Stimulated activated CD4-positive, alpha-beta T cell treated with anti-CD3 and anti-CD28 coated beads, Interleukin-1b, Interleukin-23, amount 100 ng/mL, for 48 hours (primary cell): ENCODE results near the gene EPB41L4B.

Experiments
- DNase-seq: peaks from one replicate; pipeline ENCODE4 v3.0.0-alpha.2; 2020

The EPB41L4B gene

DNA sequence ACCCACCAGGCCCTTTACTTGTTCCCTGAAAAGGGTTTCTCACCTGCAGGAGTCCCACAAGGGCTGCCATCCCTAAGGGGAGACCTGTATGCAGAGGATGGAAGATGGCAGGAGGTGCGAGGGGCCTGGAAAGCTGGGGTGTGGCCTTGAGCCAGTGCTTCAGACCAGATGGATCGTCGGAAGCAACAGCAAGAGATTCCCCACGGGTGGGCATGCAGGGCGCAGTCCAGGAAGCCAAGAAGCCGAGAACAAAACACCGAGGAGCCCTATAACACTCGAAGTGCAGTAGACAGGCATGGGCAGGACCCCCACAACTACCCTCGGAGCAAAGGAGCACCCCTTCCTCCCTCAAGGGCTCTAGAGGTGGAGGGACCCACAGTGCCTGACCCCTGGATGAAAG lies 129.1 kb downstream of the EPB41L4B start:
- no peak for DNase-seq

- DNase-seq: no peak
Measured at GRCh38 chr9:109190151-109190550, 130.7 kb downstream of the EPB41L4B start.

GRCh38 chr9:109186857-109187520 lies 133.9 kb downstream of the EPB41L4B start:
- no peak for DNase-seq

DNA sequence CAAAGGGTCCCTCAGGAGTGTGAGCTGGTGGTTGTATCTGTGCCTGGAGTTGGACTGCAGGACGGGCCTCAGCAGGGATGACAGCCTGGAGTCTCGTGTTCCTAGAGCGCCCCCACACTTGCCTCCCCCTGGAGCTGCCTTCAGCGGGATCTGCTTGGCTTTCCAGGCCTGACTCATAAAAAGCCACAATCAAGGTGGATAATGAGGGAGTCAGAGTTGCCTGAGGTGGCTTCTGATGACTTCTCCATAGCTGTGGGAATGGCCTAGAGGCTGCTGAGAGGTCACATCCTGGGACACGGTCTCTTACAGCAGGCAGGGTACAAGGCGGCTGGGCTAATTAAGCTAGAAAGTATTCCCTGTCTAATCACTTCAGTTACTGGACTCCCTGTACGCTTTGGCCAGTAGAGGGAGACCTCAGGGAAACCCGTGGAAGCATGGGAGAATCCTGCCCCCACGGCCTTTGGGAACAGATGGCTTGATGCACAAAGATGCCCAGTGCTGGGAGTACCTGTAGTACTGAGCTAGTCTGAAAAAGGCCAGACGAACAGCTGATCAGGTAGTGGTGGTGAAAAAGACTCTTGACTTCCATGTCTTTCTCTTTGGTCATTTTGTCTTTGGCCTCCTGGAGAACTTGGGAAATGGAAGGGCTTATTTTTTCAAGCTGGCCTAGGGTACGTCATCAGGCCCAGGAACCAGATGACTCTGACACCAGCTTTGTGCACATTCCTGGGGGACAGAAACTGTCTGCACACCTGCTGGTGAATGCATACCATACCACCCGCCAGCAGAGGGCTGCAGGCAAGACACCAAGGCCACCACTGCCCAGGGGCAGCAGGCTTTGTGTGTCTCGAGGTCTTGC lies 137.7 kb downstream of the EPB41L4B start:
- DNase-seq: peak; percentile 16

DNA sequence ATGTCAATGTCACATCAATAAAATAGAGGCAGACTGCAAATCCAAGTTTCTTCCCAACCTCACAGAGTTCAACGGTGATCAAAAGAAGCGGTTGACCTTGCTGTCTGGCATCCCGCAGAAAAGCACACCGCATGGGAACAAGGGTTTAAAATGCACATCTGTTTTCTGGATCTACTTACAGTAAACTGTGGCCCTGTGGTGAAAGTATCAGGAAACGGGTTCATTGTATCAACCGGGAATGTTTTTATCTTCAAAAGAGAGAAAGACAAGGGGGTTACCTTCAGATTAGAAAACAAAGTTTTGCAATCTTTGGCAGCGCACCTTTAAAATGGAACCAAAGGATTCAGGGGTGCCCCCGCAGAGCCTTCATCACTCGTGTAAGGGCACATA lies 138.3 kb downstream of the EPB41L4B start:
- DNase-seq: no peak

GRCh38 chr9:109181284-109181683 lies 139.6 kb downstream of the EPB41L4B start:
- peak; percentile 67 for DNase-seq

DNA sequence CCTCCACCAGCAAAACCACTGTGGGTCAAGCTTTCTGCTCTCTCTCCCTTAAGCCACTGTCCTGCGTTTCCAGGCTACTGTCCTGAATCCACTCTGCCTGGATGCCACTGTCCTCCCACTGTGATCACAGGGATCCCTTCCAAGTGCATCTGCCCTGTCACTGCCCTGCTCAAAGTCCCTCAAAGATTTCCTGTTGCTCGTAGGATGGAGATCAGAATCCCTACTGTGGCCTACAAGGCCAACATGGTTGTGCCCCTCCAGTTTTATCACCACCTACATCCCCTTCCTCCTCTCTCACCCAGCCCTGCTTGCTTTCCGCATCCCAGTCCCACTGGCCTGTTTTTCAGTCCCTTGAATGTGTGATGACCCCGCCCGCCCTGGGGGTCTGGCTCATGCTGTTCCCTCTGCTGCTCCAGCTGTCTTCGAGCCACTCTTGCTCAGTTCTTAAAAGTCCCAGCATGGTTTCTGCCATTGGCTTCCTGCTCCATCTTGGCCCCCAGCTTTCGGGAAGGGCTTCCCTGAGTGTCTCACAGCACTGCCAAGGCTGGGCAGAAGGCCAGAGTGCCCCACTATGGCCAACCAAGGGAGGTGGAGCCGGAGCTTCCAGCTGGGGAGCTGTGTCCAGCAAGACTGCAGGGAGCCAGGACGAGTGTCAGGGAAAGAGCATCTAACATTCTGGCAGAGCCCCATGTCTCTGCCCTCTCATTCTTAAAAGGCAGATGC lies 140.9 kb downstream of the EPB41L4B start:
- no peak for DNase-seq

DNA sequence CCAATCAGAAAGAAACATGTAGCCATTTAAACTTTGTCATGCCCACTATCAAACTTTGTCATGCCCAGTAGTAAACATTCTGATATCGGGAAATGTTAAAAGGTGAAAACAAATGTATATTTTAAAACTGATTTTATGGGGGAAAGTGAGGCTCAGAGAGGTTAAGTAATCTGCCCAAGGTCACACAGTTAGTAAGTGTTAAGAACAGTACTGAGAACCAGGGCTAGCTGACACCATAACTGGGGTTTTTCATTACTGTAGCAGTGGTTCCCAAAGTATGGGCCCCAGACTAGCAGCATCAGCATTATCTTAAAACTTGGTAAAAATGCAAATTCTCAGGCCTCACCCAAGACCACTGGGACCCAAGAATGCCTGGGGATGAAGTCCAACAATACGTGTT lies 143.9 kb downstream of the EPB41L4B start:
- no peak for DNase-seq

- DNase-seq: no peak
Measured at GRCh38 chr9:109176386-109176785, 144.5 kb downstream of the EPB41L4B start.

DNA sequence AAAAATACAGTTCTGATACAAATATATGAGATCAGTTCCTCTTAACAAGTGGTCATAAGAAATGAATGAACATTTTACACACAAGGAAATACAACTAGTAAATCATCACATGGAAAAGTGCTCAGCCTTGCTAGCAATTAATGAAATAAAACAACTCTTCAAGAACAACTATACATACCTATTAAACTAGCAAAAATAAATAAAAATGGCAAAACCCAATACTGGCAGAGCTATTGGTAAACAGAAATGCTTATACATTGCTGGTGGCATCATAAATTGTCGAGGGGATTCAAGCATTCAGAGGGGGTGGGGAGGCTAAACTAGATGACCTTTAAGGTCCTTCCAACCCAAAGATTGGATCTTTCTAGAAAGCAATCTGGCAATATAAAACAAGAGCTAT lies 147.9 kb downstream of the EPB41L4B start:
- no peak for DNase-seq

- DNase-seq: no peak
Measured at GRCh38 chr9:109171926-109172325, 148.9 kb downstream of the EPB41L4B start.

- no peak for DNase-seq
Measured at GRCh38 chr9:109168170-109168569, 152.7 kb downstream of the EPB41L4B start.

DNA sequence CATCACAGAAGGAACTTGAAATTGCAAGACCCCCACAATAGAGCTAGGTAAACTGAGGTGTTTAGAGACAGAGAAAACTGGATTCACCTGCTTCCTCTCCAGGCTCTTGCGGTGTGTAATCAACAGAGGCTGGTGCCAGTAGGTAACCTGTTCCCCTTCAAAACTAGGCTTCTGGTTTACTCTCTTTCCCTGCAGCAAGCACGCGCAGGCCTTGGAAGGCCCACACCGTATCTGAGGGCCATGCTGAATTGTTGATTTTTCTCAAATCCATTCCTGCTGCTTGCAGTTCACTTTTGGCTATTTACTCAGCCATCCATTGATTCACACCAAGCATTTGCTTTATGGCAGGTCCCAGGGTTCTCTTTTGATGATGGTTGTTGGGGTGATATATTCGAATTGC lies 153.1 kb downstream of the EPB41L4B start:
- DNase-seq: no peak

DNA sequence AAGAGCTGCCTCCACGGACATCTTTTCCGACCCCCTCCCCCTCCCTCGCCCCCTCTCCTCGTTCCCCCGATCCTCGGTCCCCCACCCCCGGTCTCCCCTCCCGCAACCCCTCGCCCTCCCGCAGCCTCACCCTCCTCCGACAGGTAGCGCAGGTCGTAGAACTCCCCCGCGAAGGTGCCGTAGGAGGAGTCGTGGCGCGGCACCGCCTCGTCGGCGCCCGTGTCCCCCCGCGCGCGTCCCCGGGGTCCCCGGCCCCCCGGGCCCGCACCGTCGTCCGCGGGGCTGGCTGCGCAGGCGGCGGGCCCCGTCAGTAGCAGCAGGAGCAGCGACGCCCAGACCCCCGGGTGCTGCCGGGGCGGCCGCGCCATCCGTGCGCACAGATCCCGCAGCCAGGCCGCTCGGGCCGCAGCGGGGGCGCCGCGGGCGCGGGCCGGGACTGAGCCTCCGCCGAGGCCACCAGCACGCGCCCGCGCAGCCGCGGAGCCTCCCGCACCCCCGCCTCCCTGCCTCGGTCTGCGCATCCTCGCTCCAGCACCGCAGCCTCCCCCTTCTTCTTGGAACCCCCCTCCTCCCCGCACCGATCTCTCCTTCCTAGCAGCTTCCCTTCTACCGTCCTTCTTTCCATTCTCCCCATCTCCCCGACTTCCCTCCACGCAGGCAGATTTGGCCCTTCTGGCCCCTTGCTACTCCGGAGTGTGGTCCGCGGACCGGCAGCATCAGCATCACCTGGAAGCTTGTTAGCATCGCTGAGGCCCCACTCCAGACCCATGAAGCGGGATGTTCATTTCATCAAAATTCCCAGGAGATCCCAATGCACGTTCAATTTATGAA lies 153.9 kb downstream of the EPB41L4B start, which contains the start of gene FRRS1L:
Gene FRRS1L (minus strand): TSS at position 479 of the 831 bp plus-strand sequence. CDS start 111 bp downstream, at position 368.
- no peak for DNase-seq

GRCh38 chr9:109166171-109166770 lies 154.6 kb downstream of the EPB41L4B start:
- no peak for DNase-seq

- no peak for DNase-seq
Measured at GRCh38 chr9:109164042-109164441, 156.8 kb downstream of the EPB41L4B start.

DNA sequence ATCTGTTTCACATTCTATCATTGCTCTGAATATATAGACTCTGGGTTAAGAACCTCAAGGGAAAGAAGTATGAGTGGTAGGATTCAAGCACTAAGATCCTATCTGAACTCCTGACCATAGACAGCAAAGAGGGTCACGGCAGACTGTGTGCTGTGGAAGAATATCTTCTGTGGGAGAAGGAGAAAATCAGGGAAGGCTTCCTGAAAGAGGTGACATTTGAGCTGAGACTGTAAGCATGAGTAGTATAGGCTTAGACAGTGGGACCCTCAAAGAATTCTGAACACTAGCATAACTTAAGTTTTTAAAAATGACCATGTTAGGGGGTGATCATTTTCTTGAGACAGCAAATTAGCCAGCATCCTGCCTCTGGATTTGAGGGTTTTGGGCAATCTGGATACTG lies 157.7 kb downstream of the EPB41L4B start:
- DNase-seq: no peak

DNA sequence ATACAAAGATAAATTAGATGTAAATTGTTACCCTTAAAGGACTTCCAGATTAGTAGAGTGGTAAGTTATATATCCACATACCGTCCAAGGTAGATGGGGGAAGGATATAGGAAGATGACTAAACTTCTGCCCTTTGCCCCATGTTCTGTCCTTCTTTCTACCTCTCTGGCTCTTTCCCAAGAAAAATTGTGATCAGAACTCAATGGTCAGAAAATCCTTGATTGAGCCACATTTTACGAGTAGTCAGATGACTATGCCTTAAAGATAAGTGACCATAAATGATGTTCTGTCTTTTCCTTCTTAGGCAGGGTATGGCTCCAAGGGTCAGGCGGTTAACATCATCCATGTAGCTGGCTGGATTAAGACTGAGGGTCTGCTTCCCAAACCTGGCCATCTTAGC lies 158.2 kb downstream of the EPB41L4B start:
- DNase-seq: no peak

DNA sequence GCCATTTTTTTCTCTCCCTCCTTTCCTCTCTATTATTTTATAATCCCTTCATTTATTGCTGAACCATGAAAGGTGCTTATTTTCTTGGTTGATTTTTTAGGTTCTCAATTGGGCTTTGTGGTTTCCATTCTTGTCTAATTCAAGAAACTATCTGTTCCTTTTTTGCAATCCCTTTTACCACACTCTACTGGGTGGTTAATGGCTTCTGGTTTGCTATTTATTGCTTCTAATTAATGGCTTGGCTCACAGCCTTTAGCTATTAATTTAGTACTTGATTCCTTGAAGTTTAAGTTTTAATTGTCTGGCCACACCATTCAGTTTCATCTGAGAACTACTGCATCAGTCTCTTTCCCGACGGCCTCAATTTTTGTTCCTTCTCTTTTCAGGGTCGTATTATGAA lies 159.4 kb downstream of the EPB41L4B start:
- DNase-seq: no peak

DNA sequence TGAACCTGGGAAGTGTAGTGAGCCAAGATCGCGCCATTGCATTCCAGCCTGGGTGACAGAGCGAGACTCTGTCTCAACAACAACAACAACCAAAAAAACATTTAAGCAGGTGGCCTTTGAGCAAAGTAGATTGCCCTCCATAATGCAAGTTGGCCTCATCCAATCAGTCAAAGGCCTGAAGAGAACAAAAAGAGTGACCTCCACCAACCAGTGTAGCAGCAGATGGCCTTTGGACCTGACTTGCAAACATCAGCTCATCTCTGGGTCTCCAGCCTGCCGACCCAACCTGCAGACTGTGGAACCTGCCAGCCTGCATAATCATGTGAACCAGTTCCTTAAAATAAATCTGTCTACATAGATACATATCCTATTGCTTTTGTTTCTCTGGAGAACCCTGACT lies 161.3 kb downstream of the EPB41L4B start:
- DNase-seq: no peak

DNA sequence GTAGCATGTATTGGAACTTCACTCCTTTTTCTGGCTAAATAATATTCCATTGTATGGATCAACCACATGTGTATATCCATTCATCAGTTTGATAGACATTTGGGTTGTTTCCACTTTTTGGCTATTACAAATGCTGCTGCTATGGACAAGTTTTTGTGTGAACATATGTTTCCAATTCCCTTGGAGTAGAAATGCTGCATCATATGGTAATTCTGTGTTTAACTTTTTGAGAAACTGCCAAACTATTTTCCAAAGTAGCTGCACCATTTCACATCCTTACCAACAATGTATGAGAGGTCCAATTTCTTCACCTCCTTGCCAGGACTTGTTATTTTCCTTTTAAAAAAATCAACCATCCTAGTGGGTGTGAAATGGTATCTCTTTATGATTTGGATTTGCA lies 162.2 kb downstream of the EPB41L4B start:
- no peak for DNase-seq

DNA sequence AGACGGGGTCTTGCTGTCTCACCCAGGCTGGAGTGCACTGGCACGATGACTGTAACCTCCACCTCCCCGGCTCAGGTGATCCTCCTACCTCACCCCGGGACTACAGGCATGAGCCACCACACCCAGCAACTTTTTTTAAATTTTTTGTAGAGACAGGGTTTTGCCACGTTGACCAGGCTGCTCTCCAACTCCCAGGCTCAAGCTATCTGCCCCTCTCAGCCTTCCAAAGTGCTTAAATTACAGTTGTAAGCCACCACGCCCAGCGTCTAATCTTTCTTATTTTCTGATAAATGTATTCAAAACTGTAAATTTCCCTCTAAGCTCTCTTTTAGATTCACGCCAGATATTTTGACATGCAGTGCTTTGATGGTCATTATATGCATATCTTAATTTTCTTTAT lies 164.2 kb downstream of the EPB41L4B start:
- DNase-seq: no peak
